CD4-positive, alpha-beta T cell treated with Interleukin-6 for 4 hours (primary cell): ENCODE data around the gene SHPK.
"Not testable (repeated sequence)": the region's sequence is repeated elsewhere in the genome, so short reads cannot be mapped to it uniquely, and the experiment has no call there.

Source experiments
- DNase-seq: peaks from one replicate; pipeline ENCODE4 v3.0.0-alpha.2; 2020; ENCODE audit warnings: mixed read lengths

SHPK gene

DNA sequence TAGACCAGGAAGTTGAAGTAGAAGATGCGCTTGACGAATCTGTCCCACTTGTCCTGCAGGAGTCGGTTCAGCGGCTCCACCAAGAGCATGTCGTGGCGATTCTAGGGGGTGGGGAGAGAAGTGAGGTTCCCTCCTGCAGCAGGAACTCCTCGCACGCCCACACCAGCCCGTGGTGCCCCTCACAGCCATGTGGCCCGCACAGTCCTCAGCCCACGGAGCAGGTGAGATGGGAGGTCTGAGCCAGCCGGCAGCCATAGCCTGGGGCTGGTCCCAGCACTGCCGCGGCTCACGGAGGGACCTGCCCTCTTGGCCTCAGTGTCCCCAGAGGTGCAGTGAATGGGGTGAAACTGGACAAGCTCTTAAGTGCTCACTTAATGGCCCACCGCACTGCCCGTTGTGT lies 50.2 kb downstream of the SHPK start:
- DNase-seq: no peak

DNA sequence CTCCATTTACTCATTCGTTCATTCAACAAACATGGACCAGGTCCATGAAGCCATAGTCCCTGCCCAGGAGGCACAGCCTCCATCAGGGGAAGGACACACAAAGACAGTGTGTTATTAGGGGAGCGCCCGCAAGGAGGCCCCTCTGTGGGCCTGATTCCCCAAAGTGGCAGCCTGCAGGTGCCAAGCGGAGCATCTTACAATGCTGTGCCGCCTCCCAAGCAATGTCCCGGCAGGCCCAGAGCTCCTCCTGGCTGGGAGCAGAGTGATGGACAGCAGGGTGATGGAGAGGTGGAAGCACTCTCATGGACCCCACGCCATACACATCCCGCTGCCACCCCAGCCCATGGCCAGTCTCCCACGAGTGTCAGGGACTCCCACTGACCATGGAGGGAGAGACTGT lies 52.6 kb downstream of the SHPK start:
- DNase-seq: no peak

DNA sequence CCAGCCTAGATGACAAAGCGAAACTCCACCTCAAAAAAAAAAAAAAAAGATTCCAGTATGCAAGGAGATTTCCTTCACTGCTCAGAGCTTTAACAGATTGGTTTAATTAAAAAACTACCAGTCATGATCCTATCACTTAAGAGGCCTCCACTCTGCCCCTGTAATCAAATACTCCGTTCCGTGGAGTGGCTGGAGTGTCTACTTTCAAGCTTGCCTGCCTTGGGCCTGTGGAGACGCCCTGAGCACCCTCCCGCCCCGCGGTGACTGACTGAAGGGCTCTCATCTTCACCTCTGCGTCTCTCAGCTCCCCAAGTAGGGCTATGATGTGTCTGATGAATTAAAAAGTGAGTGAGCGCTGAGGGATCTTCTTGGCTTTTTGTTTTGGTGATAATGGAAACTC lies 53.1 kb downstream of the SHPK start:
- no peak for DNase-seq

DNA sequence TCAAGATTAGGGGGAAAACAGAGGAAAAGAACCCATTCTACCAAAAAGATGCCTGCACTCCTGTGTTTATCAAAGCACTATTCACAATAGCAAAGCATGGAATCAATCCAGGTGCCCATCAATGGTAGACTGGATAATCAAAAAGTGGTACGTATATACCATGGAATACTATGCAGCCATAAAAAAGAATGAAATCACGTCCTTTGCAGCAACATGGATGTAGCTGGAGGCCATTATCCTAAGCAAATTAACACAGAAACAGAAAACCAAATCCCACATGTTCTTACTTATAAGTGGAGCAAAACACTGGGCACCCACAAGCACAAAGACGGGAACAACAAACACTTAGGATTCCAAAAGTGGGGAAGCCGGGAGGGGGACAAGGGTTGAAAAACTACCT lies 57.4 kb downstream of the SHPK start:
- DNase-seq: not testable (repeated sequence)

DNA sequence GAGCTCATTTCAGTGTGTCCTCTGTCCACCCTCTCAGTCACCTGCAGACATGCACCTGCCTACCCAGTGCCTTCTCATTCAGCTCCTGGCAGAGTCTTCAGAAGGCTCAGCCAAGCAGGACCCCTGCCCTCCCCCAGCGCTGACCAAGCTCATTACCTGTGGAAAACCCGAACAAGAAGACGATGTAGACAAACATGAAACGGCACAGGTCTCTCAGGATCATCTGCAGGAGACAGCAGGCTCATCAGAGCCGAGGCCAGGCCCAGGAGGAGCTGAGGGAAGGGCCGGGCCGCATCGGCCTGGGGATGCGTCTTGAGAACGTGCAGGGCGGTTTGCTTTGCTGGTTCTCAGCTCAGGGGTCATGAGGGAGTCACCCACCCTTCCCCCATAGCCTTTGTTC lies 59.1 kb downstream of the SHPK start:
- DNase-seq: no peak

DNA sequence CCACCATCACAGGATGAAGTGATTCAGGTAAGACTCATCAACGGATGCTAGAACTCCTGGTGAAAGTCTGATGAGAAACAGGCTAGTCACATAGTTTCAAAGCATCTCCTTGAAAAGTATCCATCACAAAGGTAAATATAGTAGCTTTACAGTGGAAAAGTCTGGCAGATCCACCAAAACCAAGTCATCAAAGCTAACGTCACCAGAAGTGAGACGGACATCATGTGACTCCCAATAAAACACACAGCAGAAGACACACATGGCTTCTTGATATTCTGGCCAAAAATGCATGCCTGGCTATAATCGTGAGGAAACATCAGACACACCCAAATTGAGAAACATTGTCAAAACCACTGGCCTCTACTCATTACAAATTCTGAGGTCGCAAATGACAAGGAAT lies 60.5 kb downstream of the SHPK start:
- no peak for DNase-seq

DNA sequence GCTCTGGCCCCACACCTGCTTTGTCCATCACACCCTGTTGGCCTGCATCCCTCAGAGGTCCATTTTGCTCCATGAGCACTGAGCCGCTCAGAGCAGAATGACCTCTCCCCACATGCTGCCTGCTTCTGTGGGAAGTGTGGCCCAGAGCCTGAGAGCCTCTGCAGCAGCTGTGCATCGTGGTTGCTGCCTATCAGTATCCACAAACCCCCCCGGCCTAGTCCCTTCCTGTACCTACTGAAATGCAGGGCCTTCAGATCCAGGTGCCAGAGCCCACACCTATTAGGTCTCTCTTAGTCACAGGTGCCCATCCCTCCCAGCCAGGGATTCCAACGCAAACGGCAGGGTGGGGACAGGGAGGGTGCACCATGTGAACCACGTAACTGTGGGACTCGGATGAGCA lies 61.8 kb downstream of the SHPK start:
- DNase-seq: no peak

DNA sequence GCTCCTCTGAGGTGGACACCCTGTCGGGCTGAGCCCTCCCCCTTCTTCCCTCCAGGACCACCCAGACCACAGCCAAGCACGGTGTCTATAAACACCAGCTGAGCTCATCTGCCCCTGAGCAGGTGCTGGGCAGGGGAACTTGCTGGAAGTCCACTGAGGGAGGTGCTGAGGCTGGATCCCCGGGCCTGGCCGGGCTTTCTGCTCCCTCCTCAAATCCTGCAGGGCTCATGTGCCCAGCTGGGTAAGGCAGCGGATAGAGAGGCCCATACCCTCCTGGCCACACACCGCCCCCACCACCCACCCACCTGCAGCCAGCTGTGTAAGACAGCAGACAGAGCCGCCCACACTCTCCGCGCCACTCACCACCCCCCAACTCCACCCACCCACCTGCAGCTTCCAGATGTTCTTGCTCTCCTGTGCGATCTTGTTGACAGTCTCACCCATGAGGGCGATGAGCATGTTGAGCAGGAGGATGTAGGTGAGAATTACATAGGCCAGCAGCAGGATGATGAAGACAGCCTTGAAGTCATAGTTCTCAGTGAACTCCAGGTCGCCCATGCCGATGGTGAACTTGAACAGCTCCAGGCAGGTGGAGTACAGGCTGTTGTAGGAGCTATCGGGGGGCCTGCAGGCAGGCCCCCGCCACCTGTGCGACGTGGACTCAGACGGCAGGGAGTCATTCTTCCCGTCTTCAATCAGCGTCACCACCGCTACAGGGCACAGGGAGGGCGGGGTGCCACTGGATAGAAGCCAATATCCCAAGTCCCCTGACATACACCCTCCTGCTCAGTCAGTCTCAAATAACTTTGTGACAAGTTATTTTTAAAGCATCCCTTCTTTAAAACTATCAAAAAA lies 62.6 kb downstream of the SHPK start:
- DNase-seq: no peak

DNA sequence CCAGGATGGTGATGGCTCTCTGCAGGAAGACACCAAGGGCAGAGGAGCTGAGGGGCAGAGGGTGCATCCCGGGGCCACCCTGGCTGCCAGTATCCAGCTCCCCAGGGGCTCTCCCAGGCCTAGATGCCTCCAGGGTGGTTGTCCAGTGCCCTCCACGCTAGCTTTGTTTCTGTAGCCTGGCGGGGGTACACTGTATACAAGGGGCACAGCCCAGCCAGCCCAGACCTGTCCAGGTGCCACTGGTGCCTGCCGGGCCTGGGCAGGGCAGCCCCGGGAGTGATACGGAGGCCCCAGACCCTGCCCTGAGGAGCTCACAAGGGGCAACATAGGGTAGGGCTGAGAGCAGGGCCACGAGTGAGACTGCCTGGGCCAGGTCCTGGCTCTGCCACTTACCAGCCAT lies 63.8 kb downstream of the SHPK start:
- no peak for DNase-seq

DNA sequence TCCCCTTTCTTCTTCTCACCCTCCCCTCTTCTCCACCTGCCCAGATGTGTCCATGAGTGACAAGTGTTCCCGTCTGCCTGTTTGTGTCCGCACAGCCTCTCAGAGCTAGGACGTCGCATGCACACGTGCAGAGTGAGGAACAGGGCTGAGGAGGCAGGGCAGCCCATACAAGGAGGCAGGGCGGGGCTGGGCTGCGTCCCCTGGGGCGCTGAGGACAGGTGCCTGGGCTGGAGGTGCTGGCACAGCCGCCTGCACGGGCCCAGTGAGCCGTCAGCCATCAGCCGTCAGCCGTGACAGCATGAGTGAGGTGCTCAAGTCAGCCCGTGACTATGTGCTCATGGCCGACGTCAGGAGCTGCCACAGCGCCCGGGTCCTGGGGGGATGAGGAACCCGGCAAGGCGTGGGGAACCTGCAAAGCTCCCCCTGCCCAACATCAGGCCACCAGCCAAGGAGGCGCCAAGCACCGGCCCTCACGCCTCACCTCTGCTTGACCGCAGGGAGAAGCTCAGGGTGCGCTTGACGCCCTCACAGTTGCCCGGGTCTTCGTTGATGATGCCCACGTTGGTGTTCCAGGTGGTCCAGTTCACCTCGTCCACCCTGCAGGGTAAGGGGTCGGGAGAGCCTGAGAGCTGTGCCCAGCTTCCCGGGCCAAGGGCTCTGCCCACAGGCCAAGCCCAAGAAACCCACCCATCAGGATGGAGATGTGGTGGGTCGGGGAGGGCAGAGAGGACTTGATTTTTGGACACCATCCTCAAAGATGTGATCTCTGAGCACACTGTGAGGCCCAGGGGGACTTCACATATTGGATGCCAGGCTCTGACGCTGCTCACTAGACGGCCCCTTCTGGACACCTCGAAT lies 64.8 kb downstream of the SHPK start:
- no peak for DNase-seq

DNA sequence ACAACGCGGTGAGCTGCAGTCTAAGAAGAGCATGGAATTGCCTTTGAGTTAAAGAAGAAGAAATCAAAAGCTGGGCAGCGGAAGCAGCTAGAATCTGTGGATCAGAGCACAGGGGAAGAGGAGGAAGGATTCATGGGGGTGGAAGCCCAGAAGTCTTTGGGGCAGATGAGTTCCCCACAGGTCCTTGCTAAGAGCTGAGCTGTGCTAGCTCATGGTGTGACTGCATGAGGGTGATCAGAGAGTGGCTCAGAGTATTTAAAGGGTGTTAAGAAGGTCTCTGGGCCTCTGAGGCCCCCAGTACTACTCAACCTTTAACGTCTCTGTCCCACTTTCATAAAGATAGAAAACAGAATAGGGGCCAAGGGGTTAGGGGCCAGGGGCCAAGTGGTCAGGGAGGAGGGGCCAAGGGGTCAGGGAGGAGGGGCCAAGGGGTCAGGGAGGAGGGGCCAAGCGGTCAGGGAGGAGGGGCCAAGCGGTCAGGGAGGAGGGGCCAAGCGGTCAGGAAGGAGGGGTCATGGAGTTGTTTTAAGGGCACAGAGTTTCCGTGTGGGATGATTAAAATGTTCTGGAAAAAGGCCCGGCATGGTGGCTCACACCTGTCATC lies 66.4 kb downstream of the SHPK start:
- no peak for DNase-seq

DNA sequence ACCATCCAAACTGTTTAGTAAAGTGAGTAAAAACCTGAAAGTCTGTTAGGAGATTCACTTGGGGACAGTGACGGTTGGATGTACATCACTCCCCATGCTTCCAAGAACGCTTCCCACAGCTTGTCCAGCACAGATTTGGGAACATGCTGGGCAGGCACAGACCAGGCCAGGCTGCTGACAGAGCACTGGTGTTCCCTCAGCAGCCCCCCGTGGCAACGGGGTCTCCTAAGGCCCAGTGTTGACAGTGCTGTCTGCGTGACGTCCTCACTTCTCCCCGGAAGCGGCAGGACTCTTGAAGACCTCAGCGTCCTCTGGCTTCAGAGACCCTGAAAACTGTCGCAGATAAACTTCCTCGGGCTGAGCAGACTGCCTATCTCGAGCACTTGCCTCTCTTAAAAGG lies 69.5 kb downstream of the SHPK start:
- DNase-seq: no peak

DNA sequence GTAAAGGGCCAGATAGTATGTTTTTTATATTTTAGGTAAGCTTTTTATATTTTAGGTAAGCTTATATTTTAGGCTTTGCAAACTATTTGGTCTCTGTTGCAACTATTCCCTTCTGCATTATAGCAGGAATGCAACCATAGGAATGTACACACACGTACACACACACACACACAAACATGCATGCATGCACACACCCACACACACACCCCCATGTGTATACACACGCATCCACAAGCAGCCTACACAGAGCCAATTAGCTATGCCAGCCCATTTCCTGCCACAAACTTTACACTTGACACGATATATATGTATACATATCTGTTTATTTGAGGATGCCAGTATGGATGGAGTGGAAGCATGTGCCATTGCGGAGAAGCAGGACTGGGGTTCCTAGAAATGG lies 70.9 kb downstream of the SHPK start:
- DNase-seq: no peak

DNA sequence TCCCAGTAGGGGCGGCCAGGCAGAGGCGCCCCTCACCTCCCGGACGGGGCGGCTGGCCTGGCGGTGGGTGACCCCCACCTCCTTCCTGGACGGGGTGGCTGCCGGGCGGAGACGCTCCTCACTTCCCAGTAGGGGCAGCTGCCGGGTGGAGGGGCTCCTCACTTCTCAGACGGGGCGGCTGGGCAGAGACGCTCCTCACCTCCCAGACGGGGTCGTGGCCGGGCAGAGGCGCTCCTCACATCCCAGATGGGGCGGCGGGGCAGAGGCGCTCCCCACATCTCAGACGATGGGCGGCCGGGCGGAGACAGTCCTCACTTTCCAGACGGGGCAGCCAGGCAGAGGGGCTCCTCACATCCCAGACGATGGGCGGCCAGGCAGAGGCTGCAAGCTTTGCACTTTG lies 71.8 kb downstream of the SHPK start:
- DNase-seq: not testable (repeated sequence)

DNA sequence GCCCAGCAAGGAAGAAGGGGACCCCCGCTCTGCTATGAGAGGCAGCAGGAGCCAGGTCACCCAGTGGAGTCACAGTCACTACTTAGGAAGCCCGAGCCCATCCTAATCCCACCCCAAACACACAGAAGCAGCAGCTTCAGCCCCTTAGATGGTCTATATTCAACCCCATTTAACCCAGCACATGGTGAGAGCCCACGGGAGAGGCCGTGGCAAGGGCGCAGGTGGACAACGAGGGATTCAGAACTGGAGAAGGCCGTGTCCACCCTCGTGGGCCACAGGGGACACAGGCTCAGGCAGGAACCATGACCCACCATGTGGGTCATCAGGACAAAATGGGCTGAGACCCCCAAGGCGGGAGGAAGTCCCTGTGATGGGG lies 76.8 kb downstream of the SHPK start:
- DNase-seq: no peak

DNA sequence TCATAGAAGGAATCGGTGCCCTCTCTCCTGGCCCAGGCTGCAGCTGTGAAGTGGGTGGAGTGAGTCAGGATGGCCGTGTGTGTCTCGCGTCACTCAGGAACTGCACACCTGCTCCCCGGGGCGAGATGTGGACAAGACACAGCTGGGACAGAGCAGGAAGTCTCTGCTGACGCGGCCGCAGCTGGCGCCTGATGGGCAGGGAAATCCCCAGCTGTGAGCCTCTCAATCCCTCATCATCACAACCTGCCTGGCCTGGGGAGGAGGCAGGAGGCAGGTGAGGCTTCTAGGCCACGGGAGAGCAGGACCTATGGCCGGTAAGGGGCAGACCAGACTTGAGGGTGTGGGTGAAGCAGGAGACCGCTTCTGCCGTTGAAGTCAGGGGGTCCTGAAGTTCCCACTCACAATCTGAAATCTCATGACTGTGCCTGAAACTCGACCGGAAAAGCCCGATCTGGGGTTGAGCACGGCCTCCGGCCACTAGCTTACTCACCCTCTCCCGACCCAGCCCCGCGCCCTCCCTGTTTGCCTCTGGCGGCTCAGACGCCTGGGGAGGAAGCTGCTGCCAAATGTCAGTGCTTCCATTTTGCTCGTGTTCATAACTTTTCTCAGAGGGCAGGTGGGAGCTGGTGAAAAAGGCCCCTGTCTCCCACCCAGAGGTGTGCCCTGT lies 77.3 kb downstream of the SHPK start:
- DNase-seq: peak; percentile 47
